Karpas-422 (cell line): ENCODE data around the gene AGBL4. TPM values are rescaled to one million over a fixed set of nuclear protein-coding genes. Genes with fewer than 3 reads are reported as not detected.

Experiments used
- DNase-seq: peaks from one replicate; pipeline ENCODE4 v3.0.0-alpha.2; 2015
- H2AFZ ChIP-seq: fragments of 200-600 bp; sonication (generic); 2 replicates; pipeline ENCODE4 v1.6.1; 2014; ENCODE audit warnings: antibody characterized with exemption, low read length, mixed read lengths
- H3K27ac ChIP-seq: fragments of 200-600 bp; sonication (generic); 2 replicates; pipeline ENCODE4 v1.5.1; 2014; ENCODE audit warnings: mild to moderate bottlenecking, low read length, moderate library complexity
- H3K27me3 ChIP-seq: fragments of 200-600 bp; sonication (generic); 2 replicates; pipeline ENCODE4 v1.6.1; 2014; ENCODE audit warnings: low read length, mixed read lengths
- H3K36me3 ChIP-seq: fragments of 200-600 bp; sonication (generic); 2 replicates; pipeline ENCODE4 v1.6.1; 2014; ENCODE audit warnings: low read length, mixed read lengths; ENCODE audit not compliant: insufficient read depth
- H3K4me1 ChIP-seq: fragments of 200-600 bp; sonication (generic); 2 replicates; pipeline ENCODE4 v1.6.1; 2014; ENCODE audit warnings: mild to moderate bottlenecking, low read length, mixed read lengths
- H3K4me2 ChIP-seq: fragments of 200-600 bp; sonication (generic); 2 replicates; pipeline ENCODE4 v1.6.1; 2014; ENCODE audit warnings: low read length, low read depth, mild to moderate bottlenecking; ENCODE audit not compliant: poor library complexity, severe bottlenecking
- H3K4me3 ChIP-seq: fragments of 200-600 bp; sonication (generic); 2 replicates; pipeline ENCODE4 v1.5.1; 2014; ENCODE audit warnings: mild to moderate bottlenecking, antibody characterized with exemption, low read length, mixed read lengths
- H3K79me2 ChIP-seq: fragments of 200-600 bp; sonication (generic); 2 replicates; pipeline ENCODE4 v1.6.1; 2014; ENCODE audit warnings: mild to moderate bottlenecking, low read length, mixed read lengths
- H3K9ac ChIP-seq: fragments of 200-600 bp; sonication (generic); 2 replicates; pipeline ENCODE4 v1.6.0; 2014; ENCODE audit warnings: low read length
- H3K9me2 ChIP-seq: fragments of 200-600 bp; sonication (generic), shearing (Covaris generic); replicated peaks from 2 replicates; pipeline ENCODE4 v1.6.0; 2014; ENCODE audit warnings: mild to moderate bottlenecking, low read length, moderate library complexity; ENCODE audit not compliant: insufficient read depth
- H3K9me3 ChIP-seq: fragments of 300-700, 200-600 bp; sonication (generic); 2 replicates; pipeline ENCODE4 v1.6.1; 2014; ENCODE audit warnings: low read length, mixed read lengths
- H4K20me1 ChIP-seq: fragments of 200-600 bp; sonication (generic); 2 replicates; pipeline ENCODE4 v1.6.1; 2014; ENCODE audit warnings: mild to moderate bottlenecking, antibody characterized with exemption, low read length, low read depth; ENCODE audit not compliant: insufficient read depth
- total RNA-seq: library from RNA; depleted of rRNA; stranded (reverse); fragments of >200 nt; shearing (Covaris generic); gene quantifications from 2 replicates; pipeline ENCODE4 v1.2.3, GENCODE V29; 2014; ENCODE audit warnings: low replicate concordance

AGBL4 gene
- total RNA-seq, 1 experiment from 2014 or later: not detected

- Histone ChIP-seq H4K20me1 (no peaks in the 10 kb centered on the region), H3K4me3 (no peak overlapping the region), H3K9me2 (no peaks in the 10 kb centered on the region), H3K4me1 (no peaks in the 10 kb centered on the region), H3K27ac (no peak overlapping the region), H3K4me2 (no peak overlapping the region), H3K9me3 (no peaks in the 10 kb centered on the region), H3K36me3 (no peaks in the 10 kb centered on the region), H3K9ac (no peak overlapping the region), H3K79me2 (no peaks in the 10 kb centered on the region), H2AFZ (no peak overlapping the region), H3K27me3 (no peaks in the 10 kb centered on the region)
- no peak for DNase-seq
These were observed 1046.5 kb downstream of the AGBL4 start for GRCh38 chr1:48977273-48977672.

DNA sequence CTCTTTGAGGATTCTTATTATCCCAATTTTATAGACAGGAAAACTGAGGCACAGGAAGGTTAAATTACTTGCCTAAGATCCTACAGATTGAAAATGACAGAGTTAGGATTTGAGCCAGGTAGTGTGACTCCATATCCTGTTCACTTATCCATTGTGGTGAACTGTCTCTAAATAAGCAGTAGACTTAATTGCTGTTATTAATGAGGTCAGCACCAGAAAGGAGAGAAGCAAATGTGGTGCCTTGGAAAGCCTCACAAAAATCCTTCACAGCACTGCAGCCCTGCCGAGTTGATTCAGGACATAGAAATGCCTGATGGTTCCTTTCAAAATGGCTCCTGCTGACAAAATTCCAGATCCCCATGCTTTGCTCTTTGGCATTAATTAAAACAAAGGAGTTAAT, 1053.8 kb downstream of the AGBL4 start:
- Histone ChIP-seq H2AFZ (no peak overlapping the region), H4K20me1 (no peaks in the 10 kb centered on the region), H3K27ac (no peak overlapping the region), H3K4me1 (no peaks in the 10 kb centered on the region), H3K4me2 (no peak overlapping the region), H3K9me2 (no peaks in the 10 kb centered on the region), H3K27me3 (no peaks in the 10 kb centered on the region), H3K36me3 (no peaks in the 10 kb centered on the region), H3K9me3 (no peaks in the 10 kb centered on the region), H3K4me3 (no peak overlapping the region), H3K9ac (no peak overlapping the region), H3K79me2 (no peaks in the 10 kb centered on the region)
- DNase-seq: no peak

GRCh38 chr1:48967318-48967717, 1056.4 kb downstream of the AGBL4 start:
- H3K4me2 ChIP-seq: no peak overlapping the region
- H3K9me2 ChIP-seq: no peaks in the 10 kb centered on the region
- no peaks in the 10 kb centered on the region for H3K4me1 ChIP-seq
- no peak overlapping the region for H2AFZ ChIP-seq
- no peaks in the 10 kb centered on the region for H3K79me2 ChIP-seq
- DNase-seq: no peak
- no peak overlapping the region for H3K4me3 ChIP-seq
- no peak overlapping the region for H3K9ac ChIP-seq
- H4K20me1 ChIP-seq: no peaks in the 10 kb centered on the region
- H3K27ac ChIP-seq: no peak overlapping the region
- H3K36me3 ChIP-seq: no peaks in the 10 kb centered on the region
- H3K27me3 ChIP-seq: no peaks in the 10 kb centered on the region
- H3K9me3 ChIP-seq: no peaks in the 10 kb centered on the region

- Histone ChIP-seq H3K9ac (no peak overlapping the region), H4K20me1 (no peaks in the 10 kb centered on the region), H3K9me2 (no peaks in the 10 kb centered on the region), H3K27me3 (no peaks in the 10 kb centered on the region), H3K36me3 (no peaks in the 10 kb centered on the region), H3K4me3 (no peak overlapping the region), H3K9me3 (no peaks in the 10 kb centered on the region), H2AFZ (no peak overlapping the region), H3K4me2 (no peak overlapping the region), H3K79me2 (no peaks in the 10 kb centered on the region), H3K4me1 (no peaks in the 10 kb centered on the region), H3K27ac (no peak overlapping the region)
- no peak for DNase-seq
These were observed 1057.2 kb downstream of the AGBL4 start for GRCh38 chr1:48966583-48966982.

DNA sequence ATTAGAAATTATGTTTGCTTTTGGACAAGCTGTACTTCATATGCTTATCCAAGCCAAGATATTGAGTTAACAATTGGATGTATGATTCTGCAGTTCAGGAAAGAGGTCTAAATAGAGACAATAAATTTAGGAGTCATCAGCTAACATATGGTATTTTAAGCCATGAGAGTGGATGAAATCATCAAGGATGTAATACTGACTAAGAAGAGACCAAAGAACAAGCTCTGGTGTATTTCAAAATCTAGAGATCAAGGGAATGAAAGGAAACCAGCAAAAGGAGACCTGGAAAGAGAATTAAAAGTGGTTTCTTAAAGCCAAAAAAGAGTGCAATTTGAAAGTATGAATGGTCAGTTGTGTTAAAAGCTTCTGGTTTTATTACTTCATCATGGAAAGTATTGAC, 1063.4 kb downstream of the AGBL4 start:
- H3K36me3 ChIP-seq: no peaks in the 10 kb centered on the region

DNA sequence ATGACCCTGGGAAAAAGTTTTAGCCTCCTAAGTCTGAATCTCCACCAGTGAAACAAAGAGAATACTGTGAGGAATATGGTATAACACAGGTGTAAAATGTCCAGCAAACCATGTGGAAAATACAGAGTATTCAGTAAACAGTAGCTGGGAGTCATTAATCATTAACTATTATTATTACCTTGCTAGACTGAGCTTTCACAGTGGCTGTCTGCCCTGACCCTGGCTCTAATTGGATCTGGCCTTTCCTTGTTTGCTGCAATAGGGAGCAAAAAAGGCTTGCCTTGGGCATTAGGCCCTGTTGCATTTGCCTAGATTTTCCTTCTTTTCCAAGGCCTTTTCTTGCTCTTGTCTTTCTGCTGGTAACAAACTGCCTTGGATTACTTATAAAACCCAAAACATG, 1068.0 kb downstream of the AGBL4 start:
- Histone ChIP-seq H3K36me3 (no peaks in the 10 kb centered on the region), H3K9me3 (no peaks in the 10 kb centered on the region), H3K9ac (no peak overlapping the region), H3K4me3 (no peak overlapping the region), H2AFZ (no peak overlapping the region), H3K27ac (no peak overlapping the region), H3K4me2 (no peak overlapping the region), H3K4me1 (no peaks in the 10 kb centered on the region), H3K27me3 (no peaks in the 10 kb centered on the region), H4K20me1 (no peaks in the 10 kb centered on the region), H3K9me2 (no peaks in the 10 kb centered on the region), H3K79me2 (no peaks in the 10 kb centered on the region)
- DNase-seq: no peak

More for the DNA sequence above, 1063.4 kb downstream of the AGBL4 start:
- no peak overlapping the region for H3K4me2 ChIP-seq
- no peaks in the 10 kb centered on the region for H3K4me1 ChIP-seq
- H3K27ac ChIP-seq: no peak overlapping the region
- no peak overlapping the region for H3K9ac ChIP-seq
- no peaks in the 10 kb centered on the region for H3K9me3 ChIP-seq
- no peak overlapping the region for H3K4me3 ChIP-seq
- H4K20me1 ChIP-seq: no peaks in the 10 kb centered on the region
- H3K27me3 ChIP-seq: no peaks in the 10 kb centered on the region
- H3K79me2 ChIP-seq: no peaks in the 10 kb centered on the region
- no peaks in the 10 kb centered on the region for H3K9me2 ChIP-seq
- DNase-seq: no peak
- H2AFZ ChIP-seq: no peak overlapping the region

DNA sequence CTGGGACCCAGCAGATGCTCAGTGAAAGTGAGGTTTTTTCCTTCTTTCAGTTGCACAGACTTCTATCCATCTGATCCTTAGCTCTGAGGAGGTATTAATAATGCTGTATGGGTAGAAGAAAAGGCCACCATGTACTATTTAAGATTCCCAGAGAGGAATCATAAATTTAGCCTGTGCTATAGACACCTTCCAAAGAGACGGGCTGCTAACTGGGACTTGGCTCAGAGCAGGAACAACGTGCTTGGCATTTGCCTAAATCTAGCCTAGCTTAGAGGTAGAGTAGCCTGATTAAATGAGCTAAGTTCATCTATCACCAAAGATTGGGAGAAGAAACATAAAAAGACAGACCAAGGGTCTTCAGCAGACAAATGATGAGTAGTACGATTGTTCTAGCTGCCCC, 1070.1 kb downstream of the AGBL4 start:
- Histone ChIP-seq H4K20me1 (no peaks in the 10 kb centered on the region), H3K9ac (no peak overlapping the region), H3K27ac (no peak overlapping the region), H3K79me2 (no peaks in the 10 kb centered on the region), H3K36me3 (no peaks in the 10 kb centered on the region), H3K4me2 (no peak overlapping the region), H3K4me1 (no peaks in the 10 kb centered on the region), H2AFZ (no peak overlapping the region), H3K27me3 (no peaks in the 10 kb centered on the region), H3K9me3 (no peaks in the 10 kb centered on the region), H3K9me2 (no peaks in the 10 kb centered on the region), H3K4me3 (no peak overlapping the region)
- DNase-seq: no peak

DNA sequence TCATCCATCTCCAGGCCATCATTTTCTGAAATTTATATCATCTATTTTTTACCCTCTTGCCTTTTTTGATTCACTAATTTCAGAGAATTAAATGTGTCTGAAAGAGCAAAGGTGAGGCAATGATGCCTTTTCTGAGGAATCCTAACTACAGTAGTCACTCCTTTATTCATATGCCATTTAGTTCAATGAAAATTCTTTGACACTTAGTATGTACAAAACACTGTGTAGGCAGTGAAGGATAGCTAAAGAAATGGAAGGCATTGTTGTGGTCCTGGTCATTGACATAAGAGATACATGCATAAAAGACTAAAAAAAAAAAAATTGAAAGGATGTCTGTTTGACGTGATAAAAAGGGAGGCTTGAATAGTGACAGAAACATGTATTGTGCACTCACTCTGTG, 1075.2 kb downstream of the AGBL4 start:
- Histone ChIP-seq H2AFZ (no peak overlapping the region), H4K20me1 (no peaks in the 10 kb centered on the region), H3K27me3 (no peaks in the 10 kb centered on the region), H3K27ac (no peak overlapping the region), H3K4me2 (no peak overlapping the region), H3K79me2 (no peaks in the 10 kb centered on the region), H3K4me3 (no peak overlapping the region), H3K36me3 (no peaks in the 10 kb centered on the region), H3K9me2 (no peaks in the 10 kb centered on the region), H3K4me1 (no peaks in the 10 kb centered on the region), H3K9me3 (no peaks in the 10 kb centered on the region), H3K9ac (no peak overlapping the region)
- no peak for DNase-seq
